Body of pancreas (tissue), 4 donors: ENCODE data around the gene CELF3.

Source experiments
- POLR2A ChIP-seq, 3 donors: fragments of 450-650 bp; IDR thresholded peaks; one replicate each; pipeline ENCODE4 v1.6.1; 2016; ENCODE audit warnings: antibody characterized with exemption in 3 of 3, mild to moderate bottlenecking in 2 of 3
- TF ChIP-seq, protein P1 (sequence below), 7 experiments: fragments of 450-650 bp in 4 of 7; fragments of 200-600 bp in 3 of 7; sonication (generic) in 3 of 7; IDR thresholded peaks; one replicate each; pipeline ENCODE4 v1.5.1; 2016 to 2019; ENCODE audit warnings: antibody characterized with exemption in 7 of 7

DNA sequence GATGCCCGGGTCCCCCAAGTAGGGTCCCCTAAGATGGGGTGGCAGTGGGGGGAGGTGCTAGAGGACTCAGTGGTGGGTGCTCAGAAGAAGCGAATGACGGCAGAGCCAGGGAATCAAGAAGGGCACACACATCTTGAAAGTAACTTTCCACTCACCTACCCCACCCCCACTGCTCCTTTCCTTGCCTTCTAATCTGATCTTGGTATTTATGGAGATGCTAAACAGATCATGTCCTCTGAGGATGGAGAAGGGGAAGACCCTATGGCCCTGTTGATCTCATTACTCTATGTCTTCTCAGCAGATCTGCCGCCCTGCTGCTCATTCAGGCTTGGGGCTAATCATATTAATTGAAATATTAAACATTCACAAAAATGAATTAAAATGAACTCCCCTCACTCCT lies 2.1 kb upstream of the CELF3 start:
- TF ChIP-seq POLR2A (IDR thresholded peaks at IDR 0.05), result no peak
- TF ChIP-seq, protein P1, sequence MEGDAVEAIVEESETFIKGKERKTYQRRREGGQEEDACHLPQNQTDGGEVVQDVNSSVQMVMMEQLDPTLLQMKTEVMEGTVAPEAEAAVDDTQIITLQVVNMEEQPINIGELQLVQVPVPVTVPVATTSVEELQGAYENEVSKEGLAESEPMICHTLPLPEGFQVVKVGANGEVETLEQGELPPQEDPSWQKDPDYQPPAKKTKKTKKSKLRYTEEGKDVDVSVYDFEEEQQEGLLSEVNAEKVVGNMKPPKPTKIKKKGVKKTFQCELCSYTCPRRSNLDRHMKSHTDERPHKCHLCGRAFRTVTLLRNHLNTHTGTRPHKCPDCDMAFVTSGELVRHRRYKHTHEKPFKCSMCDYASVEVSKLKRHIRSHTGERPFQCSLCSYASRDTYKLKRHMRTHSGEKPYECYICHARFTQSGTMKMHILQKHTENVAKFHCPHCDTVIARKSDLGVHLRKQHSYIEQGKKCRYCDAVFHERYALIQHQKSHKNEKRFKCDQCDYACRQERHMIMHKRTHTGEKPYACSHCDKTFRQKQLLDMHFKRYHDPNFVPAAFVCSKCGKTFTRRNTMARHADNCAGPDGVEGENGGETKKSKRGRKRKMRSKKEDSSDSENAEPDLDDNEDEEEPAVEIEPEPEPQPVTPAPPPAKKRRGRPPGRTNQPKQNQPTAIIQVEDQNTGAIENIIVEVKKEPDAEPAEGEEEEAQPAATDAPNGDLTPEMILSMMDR (IDR thresholded peaks at IDR 0.05), result no peak
